A549 treated with RU486 at 1 μM for 4 hours (cell line): ENCODE results near the gene ENTPD2. TPM values are rescaled to one million over a fixed set of nuclear protein-coding genes. Genes with fewer than 3 reads are reported as not detected.

Experiments used
- total RNA-seq: library from RNA; stranded (reverse); fragments of 200-300 nt; extraction: Qiagen RNA extraction; gene quantifications from 5 replicates; pipeline ENCODE4 v1.2.3, GENCODE V29; 2022; ENCODE audit warnings: low read depth

ENTPD2 gene
- total RNA-seq: 0.31 to 1.1 TPM (median 0.91 TPM) in 5 replicates

DNA sequence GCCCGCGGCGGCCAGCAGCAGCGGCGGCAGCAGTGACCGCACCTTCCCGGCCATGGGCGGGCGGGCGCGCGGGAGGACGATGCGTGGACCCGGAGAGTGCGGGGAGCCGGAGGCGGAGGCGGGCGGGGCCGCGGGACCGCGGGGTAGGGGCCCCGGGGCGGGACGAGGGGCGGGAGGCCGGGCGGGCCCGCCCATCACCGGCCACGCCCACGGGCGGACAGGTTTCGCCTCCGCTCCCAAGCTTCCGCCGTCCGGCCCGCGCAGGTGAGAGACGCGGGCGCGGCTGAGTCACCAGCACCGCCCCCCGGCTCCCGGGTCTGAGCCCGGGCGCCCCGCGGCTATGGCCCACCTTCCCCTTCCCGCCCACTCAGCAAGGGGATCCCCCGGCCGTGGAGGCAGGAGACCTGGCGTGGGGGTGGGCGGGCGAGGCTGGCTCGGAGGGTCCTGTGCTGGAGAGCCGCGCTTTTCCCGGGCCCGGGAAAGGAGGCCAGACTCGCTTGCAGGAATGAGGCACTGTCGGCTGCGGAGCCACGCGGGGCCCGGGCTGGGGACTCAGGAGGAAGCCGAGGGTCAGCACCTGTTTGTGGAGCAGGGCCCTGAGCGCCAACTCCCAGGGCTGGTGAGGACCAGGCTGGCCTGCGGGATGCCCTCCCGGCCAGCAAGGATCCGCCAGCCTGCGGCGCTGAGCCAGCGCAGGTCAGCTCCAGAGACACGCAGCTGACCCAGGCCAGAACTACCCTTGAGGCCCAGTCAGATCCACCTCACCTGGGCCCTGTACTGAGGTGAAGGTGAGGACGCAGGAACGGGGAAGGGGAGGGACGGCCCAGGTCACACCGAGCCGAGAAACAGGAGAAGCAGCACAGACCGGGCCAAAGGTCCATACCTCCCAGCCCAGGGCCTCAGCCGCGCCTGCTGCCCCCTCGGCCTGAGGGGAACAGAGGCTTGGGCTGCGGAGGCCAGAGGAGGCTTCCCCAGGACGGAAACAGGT lies at the start of gene ENTPD2:
TSS of gene ENTPD2 (minus strand) at position 118 of the 988 bp plus-strand sequence. CDS start at position 54, 64 bp downstream.

DNA sequence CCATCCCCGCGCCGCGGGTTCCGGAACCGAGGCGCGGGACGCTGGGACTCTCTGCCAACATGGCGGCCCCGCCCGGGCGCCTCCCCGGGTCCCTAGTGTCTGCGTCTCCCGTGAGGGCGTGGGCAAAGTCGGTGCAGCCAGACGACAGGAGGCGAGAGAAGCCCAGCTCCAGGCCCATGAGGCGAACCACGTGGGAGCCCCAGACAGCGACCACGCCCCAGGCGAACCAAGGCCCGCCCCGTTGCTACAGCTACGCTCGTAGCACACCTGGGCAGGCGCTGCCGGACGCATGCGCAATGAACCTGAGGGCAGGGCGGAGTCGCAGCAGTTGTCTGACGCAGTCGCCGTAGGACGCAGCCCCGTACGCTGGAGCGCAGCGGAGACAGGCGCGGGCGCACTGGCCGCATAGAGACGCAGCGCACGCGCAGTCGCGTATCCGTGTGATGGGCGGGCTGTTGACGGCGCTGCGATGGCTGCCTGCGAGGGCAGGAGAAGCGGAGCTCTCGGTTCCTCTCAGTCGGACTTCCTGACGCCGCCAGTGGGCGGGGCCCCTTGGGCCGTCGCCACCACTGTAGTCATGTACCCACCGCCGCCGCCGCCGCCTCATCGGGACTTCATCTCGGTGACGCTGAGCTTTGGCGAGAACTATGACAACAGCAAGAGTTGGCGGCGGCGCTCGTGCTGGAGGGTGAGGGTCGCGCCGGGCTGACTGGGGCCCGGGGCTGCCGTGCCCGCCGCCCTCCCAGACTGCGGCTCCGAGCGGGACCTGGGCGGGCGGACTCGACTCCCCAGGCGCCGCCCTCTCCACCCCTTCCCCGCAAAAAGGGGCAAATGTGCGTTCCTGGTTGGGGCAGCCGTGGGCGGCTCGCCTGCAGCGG lies 32.9 kb upstream of the ENTPD2 start, which contains the start of gene MAN1B1:
TSS of gene MAN1B1 (plus strand) at position 455 of the 878 bp plus-strand sequence. CDS start at position 470, 15 bp downstream.

DNA sequence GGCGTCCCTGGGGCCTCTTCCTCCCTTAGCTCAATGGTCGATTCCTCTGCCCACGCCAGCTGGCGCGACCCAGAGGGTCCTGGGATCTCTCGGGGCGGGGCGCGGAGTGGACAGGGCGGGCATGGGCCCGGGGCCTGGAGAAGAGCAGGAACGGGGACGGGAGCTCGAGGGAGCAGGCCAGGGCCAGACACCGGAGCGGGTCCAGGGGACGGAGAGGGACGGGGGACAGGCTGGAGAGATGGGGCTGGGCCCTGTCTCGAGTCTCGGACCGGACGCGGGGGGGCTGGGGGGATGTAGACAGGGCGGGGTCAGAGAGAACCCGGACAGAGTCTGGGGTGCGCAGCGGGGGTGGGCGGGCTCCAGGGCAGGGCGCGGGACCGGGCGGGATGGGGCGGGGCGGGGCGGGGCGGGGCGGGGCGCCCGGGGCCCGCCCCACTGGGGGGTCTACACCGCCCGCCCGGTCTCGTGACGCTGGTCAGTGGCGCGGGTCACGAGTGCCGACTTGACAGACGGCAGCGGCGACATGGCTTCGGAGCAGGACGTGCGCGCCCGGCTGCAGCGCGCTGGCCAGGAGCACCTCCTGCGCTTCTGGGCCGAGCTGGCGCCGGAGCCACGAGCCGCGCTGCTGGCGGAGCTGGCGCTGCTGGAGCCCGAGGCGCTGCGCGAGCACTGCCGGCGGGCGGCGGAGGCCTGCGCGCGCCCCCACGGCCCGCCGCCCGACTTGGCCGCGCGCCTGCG lies 23.3 kb upstream of the ENTPD2 start, which contains the start of gene UAP1L1:
TSS of gene UAP1L1 (plus strand) at position 508 of the 738 bp plus-strand sequence. CDS start at position 524, 16 bp downstream.

DNA sequence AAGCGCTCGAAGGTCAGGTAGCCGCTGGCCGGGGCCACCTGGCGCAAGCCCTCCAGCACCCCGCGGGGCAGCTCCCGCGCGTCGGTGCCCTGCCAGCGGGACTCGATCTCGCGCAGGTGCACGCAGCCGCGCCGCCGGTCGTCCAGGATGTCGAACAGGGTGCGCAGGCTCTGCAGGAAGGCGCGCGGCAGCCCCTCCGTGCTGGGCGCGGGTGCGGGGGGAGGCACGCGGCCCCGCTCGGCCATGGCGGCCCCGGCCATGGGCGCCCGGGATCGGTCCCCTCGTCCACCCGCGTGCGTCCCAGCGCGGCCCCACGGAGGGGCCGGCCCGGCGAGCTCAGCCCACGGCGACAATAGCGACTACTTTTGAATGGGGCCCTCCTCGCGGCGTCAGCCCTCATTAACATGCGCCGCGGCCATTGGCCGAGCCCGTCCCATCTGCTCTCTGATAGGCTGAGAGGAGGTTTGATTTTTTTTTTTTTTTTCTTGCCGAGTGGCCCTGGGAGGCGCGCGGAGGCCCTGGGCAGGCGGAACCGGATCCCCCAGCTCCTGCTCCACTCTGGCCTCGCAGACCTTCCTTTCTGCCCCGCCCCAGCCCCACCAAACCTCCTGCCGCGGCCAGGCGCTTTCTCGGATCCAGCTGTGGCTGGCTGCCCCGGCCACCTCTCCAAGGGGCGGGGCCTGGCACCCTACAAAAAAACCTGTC lies 16.5 kb upstream of the ENTPD2 start, which contains the start of gene SAPCD2:
TSS of gene SAPCD2 (minus strand) at position 357 of the 705 bp plus-strand sequence. CDS start at position 260, 97 bp downstream.

DNA sequence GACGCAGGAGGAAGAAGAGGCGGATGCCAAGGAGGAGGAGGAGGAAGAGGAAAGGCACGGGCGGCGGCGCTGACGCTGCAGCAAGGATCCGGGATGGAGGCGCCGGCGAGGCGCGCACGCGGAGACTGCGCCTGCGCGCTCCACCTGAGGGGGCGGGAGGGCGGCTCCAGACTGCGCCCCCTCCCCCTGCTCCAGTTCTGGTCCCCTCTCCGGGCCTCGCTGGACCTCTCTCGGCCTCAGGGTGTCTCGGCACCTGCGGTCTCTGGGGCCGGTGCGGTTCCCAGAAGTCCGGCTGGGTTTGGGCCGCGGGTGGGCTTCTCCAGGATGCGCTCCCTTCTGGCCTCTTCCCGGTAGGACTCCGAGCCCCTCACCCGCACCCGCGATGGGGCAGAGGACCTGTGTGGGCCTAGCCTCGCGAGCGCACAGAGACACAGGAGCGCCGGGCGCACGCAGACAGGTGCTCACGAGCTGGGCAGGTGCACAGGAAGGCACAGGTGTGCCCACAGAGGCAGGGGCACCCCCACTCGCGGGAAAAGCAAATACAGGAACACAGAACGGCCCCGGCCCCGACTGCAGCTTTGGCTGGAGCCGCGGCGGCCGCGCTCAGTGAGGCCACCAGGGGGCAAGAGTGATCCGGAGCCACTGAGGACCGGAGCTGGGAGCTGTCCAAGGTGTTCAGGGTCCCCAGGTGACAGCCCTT lies 7.6 kb downstream of the ENTPD2 start, which contains the start of gene NPDC1:
TSS of gene NPDC1 (minus strand) at position 90 of the 700 bp plus-strand sequence. CDS start 188 bp downstream, outside the sequence.

DNA sequence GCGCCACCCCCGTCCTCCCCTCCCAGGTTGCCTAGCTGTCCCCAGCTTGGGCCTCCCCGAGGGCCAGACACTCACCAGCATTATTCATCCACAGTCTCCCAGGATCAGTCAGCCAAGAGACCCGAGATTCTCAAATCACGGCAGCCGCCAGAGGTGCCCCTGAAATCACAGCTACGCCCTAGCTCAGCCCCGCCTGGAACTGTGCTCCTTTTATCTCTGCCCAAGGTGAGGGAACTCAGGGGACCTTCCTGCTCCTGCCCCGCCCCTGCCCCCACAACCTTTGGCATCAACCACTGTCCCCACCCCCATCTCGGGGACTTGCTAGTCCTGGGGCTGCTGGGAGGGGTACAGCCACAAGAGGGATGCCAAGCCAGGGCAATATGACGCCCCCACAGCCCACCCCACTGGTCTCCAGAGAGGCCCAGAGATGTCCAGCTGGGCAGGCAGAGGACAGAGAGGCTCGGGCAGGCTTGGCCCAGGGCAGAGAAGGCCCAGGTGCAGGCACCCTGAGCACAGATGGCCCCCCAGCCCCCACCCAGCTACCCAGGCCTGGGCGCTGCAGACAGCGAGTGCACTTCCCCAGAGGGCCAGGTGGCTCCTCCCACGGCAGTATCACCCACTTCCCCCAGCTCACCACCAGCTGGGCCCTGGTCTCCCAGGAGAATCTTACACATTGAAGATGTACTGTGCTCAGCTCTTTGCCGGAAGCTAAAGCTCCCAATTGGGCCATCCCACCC lies 21.8 kb downstream of the ENTPD2 start, which contains the start of gene FUT7:
TSS of gene FUT7 (minus strand) at position 185 of the 737 bp plus-strand sequence. CDS start at position 88, 97 bp downstream.

DNA sequence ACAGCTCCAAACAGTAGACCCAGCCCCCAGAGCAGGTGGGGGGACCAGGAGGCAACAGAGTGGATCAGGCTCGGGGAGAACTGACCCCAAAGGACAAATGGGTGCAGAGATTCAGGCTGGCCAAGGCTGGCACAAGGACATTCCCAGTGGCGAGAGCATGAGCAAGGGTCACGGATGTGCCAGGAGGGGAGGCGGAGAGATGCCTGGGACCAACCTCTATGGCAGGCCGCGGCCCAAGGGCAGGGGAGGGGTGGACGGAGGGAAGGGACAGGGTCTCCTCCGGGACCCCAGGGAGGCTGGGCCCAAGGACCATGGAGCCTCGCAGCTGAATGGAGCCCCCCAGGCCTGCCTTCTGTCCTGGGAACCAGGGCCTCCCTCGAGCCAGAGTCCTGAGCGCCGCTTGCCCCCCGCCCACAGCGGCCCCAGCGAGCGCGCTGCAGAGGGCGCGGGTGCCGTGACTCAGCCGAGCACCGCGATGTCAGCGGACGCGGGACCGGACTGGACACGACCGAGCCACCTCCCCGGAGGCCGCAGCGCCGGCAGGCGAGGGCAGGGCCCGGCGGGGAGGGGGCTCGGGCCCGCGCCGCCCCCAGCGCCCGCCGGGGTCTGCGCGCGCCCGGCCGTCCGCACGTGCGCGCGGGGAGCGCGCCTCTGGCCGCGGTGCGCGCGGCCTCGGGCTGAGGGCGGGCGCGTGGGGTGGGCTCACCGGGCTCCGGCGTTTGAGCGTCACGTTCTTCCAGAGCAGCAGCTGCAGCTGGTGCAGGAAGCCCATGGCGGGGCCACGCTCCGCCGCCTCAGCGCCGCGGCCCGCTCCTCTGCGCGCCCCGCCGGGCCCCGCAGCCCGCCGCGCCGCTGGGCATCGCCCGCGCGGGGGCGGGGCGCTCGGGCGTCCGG lies 26.2 kb downstream of the ENTPD2 start, which contains the start of gene ABCA2:
TSS of gene ABCA2 (minus strand) at position 869 of the 894 bp plus-strand sequence. CDS start at position 772, 97 bp downstream.

Other genes with a start within 250 kb of the ENTPD2 start
- gene RABL6, start 246.1 kb downstream of the ENTPD2 start, total RNA-seq: 62.1 to 91.5 TPM (median 77.2 TPM) in 5 replicates
- gene AJM1, start 211.6 kb downstream of the ENTPD2 start, total RNA-seq: 3.1 to 4.4 TPM (median 4.0 TPM) in 5 replicates
- gene PHPT1, start 204.7 kb downstream of the ENTPD2 start, total RNA-seq: 264 to 320 TPM (median 309 TPM) in 5 replicates
- 1.8 to 5.2 TPM (median 3.6 TPM) in 5 replicates for gene MAMDC4, start 201.7 kb downstream of the ENTPD2 start, total RNA-seq
- gene EDF1, start 187.8 kb downstream of the ENTPD2 start, total RNA-seq: 453 to 576 TPM (median 473 TPM) in 5 replicates
- 43.0 to 67.7 TPM (median 61.3 TPM) in 5 replicates for gene TRAF2, start 167.5 kb downstream of the ENTPD2 start, total RNA-seq
- 58.4 to 107 TPM (median 95.0 TPM) in 5 replicates for gene FBXW5, start 109.3 kb downstream of the ENTPD2 start, total RNA-seq
- 0.24 to 2.2 TPM (median 0.66 TPM) in 5 replicates for gene C8G, start 108.8 kb downstream of the ENTPD2 start, total RNA-seq
- 0.61 to 1.6 TPM (median 0.86 TPM) in 5 replicates for gene LCN12, start 101.8 kb downstream of the ENTPD2 start, total RNA-seq
- gene PTGDS, start 76.6 kb downstream of the ENTPD2 start, total RNA-seq: 0.25 to 0.76 TPM (median 0.59 TPM) in 3 of 5 replicates, not detected in the others
- not detected in 5 replicates for gene LCNL1, start 71.1 kb downstream of the ENTPD2 start, total RNA-seq
- 42.1 to 79.2 TPM (median 76.4 TPM) in 5 replicates for gene PAXX, start 61.6 kb downstream of the ENTPD2 start, total RNA-seq
- gene CLIC3, start 57.5 kb downstream of the ENTPD2 start, total RNA-seq: 2.0 to 3.7 TPM (median 3.4 TPM) in 5 replicates
- 18.6 to 29.0 TPM (median 26.5 TPM) in 5 replicates for gene ABCA2, start 25.8 kb downstream of the ENTPD2 start, total RNA-seq
- gene FUT7, start 22.0 kb downstream of the ENTPD2 start, total RNA-seq: 0.07 to 0.09 TPM (median 0.08 TPM) in 3 of 5 replicates, not detected in the others
- 37.1 to 85.1 TPM (median 73.1 TPM) in 5 replicates for gene NPDC1, start 7.9 kb downstream of the ENTPD2 start, total RNA-seq
- gene SAPCD2, start 16.5 kb upstream of the ENTPD2 start, total RNA-seq: 14.0 to 28.0 TPM (median 25.8 TPM) in 5 replicates
- gene UAP1L1, start 23.5 kb upstream of the ENTPD2 start, total RNA-seq: 9.3 to 14.6 TPM (median 11.2 TPM) in 5 replicates
- gene MAN1B1, start 32.9 kb upstream of the ENTPD2 start, total RNA-seq: 42.0 to 52.8 TPM (median 50.3 TPM) in 5 replicates
- 71.8 to 128 TPM (median 111 TPM) in 5 replicates for gene DPP7, start 60.7 kb upstream of the ENTPD2 start, total RNA-seq
- gene GRIN1, start 85.1 kb upstream of the ENTPD2 start, total RNA-seq: 0.26 to 0.78 TPM (median 0.52 TPM) in 5 replicates
- 0.50 to 1.9 TPM (median 1.9 TPM) in 5 replicates for gene LRRC26, start 116.0 kb upstream of the ENTPD2 start, total RNA-seq
- gene TMEM210, start 118.0 kb upstream of the ENTPD2 start, total RNA-seq: not detected in 5 replicates
- 21.7 to 38.1 TPM (median 33.0 TPM) in 5 replicates for gene ANAPC2, start 134.5 kb upstream of the ENTPD2 start, total RNA-seq
- 103 to 153 TPM (median 139 TPM) in 5 replicates for gene SSNA1, start 134.6 kb upstream of the ENTPD2 start, total RNA-seq
- gene TPRN, start 146.7 kb upstream of the ENTPD2 start, total RNA-seq: 5.1 to 10.4 TPM (median 8.8 TPM) in 5 replicates
- 33.4 to 46.5 TPM (median 43.2 TPM) in 5 replicates for gene TMEM203, start 151.6 kb upstream of the ENTPD2 start, total RNA-seq
- 10.9 to 18.5 TPM (median 16.3 TPM) in 5 replicates for gene NDOR1, start 151.6 kb upstream of the ENTPD2 start, total RNA-seq
- 1.1 to 2.2 TPM (median 2.0 TPM) in 5 replicates for gene RNF208, start 168.2 kb upstream of the ENTPD2 start, total RNA-seq
- gene CYSRT1, start 171.1 kb upstream of the ENTPD2 start, total RNA-seq: 2.7 to 4.3 TPM (median 4.1 TPM) in 5 replicates
- 0.16 to 0.23 TPM (median 0.23 TPM) in 3 of 5 replicates, not detected in the others for gene RNF224, start 173.4 kb upstream of the ENTPD2 start, total RNA-seq
- 0.07 to 0.08 TPM (median 0.07 TPM) in 3 of 5 replicates, not detected in the others for gene SLC34A3, start 176.8 kb upstream of the ENTPD2 start, total RNA-seq
- 579 to 790 TPM (median 733 TPM) in 5 replicates for gene TUBB4B, start 187.2 kb upstream of the ENTPD2 start, total RNA-seq
- not detected in 5 replicates for gene STPG3, start 197.2 kb upstream of the ENTPD2 start, total RNA-seq
- gene NELFB, start 201.3 kb upstream of the ENTPD2 start, total RNA-seq: 41.2 to 58.1 TPM (median 53.4 TPM) in 5 replicates
- 18.6 to 30.7 TPM (median 27.4 TPM) in 5 replicates for gene TOR4A, start 223.7 kb upstream of the ENTPD2 start, total RNA-seq
- gene NRARP, start 248.2 kb upstream of the ENTPD2 start, total RNA-seq: 3.9 to 9.5 TPM (median 7.7 TPM) in 5 replicates